MM.1S (cell line): ENCODE results near the gene SSX2IP.

Experiments
- EZH2 ChIP-seq: fragments of 300-600 bp; sonication (generic); optimal IDR thresholded peaks from 2 replicates; pipeline ENCODE3; 2017; ENCODE audit warnings: low read depth, mild to moderate bottlenecking, antibody characterized with exemption, low read length, mixed read lengths
- EZH2phosphoT487 ChIP-seq: fragments of 300-600 bp; sonication (generic); IDR thresholded peaks from 2 replicates; pipeline ENCODE4 v1.6.1; 2018; ENCODE audit warnings: antibody characterized with exemption, low read length
- TF ChIP-seq, protein P1 (sequence below): fragments of 300-600 bp; sonication (generic); IDR thresholded peaks from 2 replicates; pipeline ENCODE4 v1.5.1; 2016; ENCODE audit warnings: antibody characterized with exemption, low read length, mixed read lengths

DNA sequence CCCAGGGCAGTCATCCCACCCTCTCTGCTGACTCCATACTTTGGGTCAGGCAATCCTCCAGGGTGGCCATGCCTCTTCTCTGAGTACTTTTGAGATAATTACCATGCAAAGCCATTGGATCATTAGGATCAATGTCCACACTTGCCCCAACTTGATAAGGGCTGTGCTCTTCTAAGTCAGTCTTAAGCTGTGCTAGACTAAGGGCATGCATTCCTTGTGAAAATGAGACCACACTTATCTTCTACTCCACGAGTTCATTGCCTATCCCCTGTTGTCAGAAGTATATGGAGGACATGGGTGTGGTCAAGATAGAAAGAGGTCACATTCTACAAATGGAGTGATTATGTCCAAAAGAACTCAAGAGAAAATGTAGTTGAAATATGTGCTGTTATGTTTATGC is 18.9 kb upstream of the SSX2IP start:
- TF ChIP-seq, protein P1, sequence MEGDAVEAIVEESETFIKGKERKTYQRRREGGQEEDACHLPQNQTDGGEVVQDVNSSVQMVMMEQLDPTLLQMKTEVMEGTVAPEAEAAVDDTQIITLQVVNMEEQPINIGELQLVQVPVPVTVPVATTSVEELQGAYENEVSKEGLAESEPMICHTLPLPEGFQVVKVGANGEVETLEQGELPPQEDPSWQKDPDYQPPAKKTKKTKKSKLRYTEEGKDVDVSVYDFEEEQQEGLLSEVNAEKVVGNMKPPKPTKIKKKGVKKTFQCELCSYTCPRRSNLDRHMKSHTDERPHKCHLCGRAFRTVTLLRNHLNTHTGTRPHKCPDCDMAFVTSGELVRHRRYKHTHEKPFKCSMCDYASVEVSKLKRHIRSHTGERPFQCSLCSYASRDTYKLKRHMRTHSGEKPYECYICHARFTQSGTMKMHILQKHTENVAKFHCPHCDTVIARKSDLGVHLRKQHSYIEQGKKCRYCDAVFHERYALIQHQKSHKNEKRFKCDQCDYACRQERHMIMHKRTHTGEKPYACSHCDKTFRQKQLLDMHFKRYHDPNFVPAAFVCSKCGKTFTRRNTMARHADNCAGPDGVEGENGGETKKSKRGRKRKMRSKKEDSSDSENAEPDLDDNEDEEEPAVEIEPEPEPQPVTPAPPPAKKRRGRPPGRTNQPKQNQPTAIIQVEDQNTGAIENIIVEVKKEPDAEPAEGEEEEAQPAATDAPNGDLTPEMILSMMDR = no peak
- no peak for TF ChIP-seq EZH2
- TF ChIP-seq EZH2phosphoT487 = no peak
